Diencephalon (tissue), 1 donor: ENCODE results near the gene CPEB1. TPM values are rescaled to one million over a fixed set of nuclear protein-coding genes. Genes with fewer than 3 reads are reported as not detected.

Source experiments
- total RNA-seq: library from RNA; depleted of rRNA; stranded (reverse); fragments of >200 nt; gene quantifications from one replicate; pipeline ENCODE4 v1.2.3, GENCODE V29; 2014

The CPEB1 gene
- 10.8 TPM for total RNA-seq

GRCh38 chr15:82647045-82647834 is at the start of gene CPEB1:
Gene CPEB1, minus strand, starts transcription at chr15:82647363. Its CDS starts 18,904 bp downstream, at chr15:82628459.

GRCh38 chr15:82540055-82540983 is 106.8 kb downstream of the CPEB1 start, which contains the start of gene RPS17:
Gene RPS17, minus strand, starts transcription at chr15:82540457. Its CDS starts 29 bp downstream, at chr15:82540428.

Other genes with a start within 250 kb of the CPEB1 start
- gene GOLGA6L9, start 217.5 kb downstream of the CPEB1 start, total RNA-seq: 5.1 TPM
- gene RPS17, start 106.9 kb downstream of the CPEB1 start, total RNA-seq: 1,366 TPM
- 65.0 TPM for gene AP3B2, start 62.5 kb upstream of the CPEB1 start, total RNA-seq
- gene FSD2, start 158.7 kb upstream of the CPEB1 start, total RNA-seq: not detected
- gene WHAMM, start 162.3 kb upstream of the CPEB1 start, total RNA-seq: 4.8 TPM